K562 (cell line): ENCODE data around the gene NUP35.

Source experiments
- FOXK1 ChIP-seq: sonication (generic); formaldehyde crosslinking; IDR thresholded peaks from 2 replicates; pipeline ENCODE4 v1.8.0; 2022; ENCODE audit warnings: missing genetic modification reagents, mild to moderate bottlenecking, borderline replicate concordance
- IFI16 ChIP-seq: fragments of 250-450 bp; sonication (Bioruptor Pico); IDR thresholded peaks from 2 replicates; pipeline ENCODE4 v2.1.2; 2022; ENCODE audit warnings: mild to moderate bottlenecking, inconsistent platforms
- IRF1 ChIP-seq: sonication (generic); formaldehyde crosslinking; IDR thresholded peaks from 2 replicates; pipeline ENCODE4 v1.8.0; 2022; ENCODE audit warnings: missing genetic modification reagents, mild to moderate bottlenecking, borderline replicate concordance
- KLF6 ChIP-seq: fragments of 250-450 bp; sonication (Bioruptor Pico); IDR thresholded peaks from 2 replicates; pipeline ENCODE4 v1.4.0; 2020; ENCODE audit warnings: mild to moderate bottlenecking, moderate library complexity, borderline replicate concordance
- MXI1 ChIP-seq: IDR thresholded peaks from 2 replicates; pipeline ENCODE4 v1.6.1; 2011; ENCODE audit warnings: low read depth, mild to moderate bottlenecking, improper control_type of control experiment, low read length
- TAF9B ChIP-seq: fragments of 450-650 bp; IDR thresholded peaks from 2 replicates; pipeline ENCODE4 v1.6.1; 2018; ENCODE audit warnings: mild to moderate bottlenecking; ENCODE audit not compliant: partially characterized antibody
- TF ChIP-seq, protein P1 (sequence below): fragments of 200-800 bp; sonication (Bioruptor generic); IDR thresholded peaks from 2 replicates; pipeline ENCODE4 v1.6.1; 2016; ENCODE audit warnings: missing genetic modification characterization, missing compliant biosample characterization

GRCh38 chr2:183112577-183112976 lies 11.7 kb upstream of the NUP35 start:
- no peak for TF ChIP-seq IFI16
- TF ChIP-seq KLF6, result no peak
- TF ChIP-seq FOXK1, result no peak
- no peak for TF ChIP-seq IRF1 (CRISPR knock-in tag)
- no peak for TF ChIP-seq MXI1
- peak; percentile 26 for TF ChIP-seq TAF9B
- TF ChIP-seq, protein P1, sequence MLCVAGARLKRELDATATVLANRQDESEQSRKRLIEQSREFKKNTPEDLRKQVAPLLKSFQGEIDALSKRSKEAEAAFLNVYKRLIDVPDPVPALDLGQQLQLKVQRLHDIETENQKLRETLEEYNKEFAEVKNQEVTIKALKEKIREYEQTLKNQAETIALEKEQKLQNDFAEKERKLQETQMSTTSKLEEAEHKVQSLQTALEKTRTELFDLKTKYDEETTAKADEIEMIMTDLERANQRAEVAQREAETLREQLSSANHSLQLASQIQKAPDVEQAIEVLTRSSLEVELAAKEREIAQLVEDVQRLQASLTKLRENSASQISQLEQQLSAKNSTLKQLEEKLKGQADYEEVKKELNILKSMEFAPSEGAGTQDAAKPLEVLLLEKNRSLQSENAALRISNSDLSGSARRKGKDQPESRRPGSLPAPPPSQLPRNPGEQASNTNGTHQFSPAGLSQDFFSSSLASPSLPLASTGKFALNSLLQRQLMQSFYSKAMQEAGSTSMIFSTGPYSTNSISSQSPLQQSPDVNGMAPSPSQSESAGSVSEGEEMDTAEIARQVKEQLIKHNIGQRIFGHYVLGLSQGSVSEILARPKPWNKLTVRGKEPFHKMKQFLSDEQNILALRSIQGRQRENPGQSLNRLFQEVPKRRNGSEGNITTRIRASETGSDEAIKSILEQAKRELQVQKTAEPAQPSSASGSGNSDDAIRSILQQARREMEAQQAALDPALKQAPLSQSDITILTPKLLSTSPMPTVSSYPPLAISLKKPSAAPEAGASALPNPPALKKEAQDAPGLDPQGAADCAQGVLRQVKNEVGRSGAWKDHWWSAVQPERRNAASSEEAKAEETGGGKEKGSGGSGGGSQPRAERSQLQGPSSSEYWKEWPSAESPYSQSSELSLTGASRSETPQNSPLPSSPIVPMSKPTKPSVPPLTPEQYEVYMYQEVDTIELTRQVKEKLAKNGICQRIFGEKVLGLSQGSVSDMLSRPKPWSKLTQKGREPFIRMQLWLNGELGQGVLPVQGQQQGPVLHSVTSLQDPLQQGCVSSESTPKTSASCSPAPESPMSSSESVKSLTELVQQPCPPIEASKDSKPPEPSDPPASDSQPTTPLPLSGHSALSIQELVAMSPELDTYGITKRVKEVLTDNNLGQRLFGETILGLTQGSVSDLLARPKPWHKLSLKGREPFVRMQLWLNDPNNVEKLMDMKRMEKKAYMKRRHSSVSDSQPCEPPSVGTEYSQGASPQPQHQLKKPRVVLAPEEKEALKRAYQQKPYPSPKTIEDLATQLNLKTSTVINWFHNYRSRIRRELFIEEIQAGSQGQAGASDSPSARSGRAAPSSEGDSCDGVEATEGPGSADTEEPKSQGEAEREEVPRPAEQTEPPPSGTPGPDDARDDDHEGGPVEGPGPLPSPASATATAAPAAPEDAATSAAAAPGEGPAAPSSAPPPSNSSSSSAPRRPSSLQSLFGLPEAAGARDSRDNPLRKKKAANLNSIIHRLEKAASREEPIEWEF (CRISPR knock-in tag), result no peak
